IPS DF 6.9 (cell line): ENCODE measurements around the gene ZGPAT.

ENCODE experiments used
- DNase-seq: peaks from one replicate; pipeline ENCODE4 v3.0.0-alpha.2; 2013; ENCODE audit warnings: low read depth, low spot score
- H3K27ac ChIP-seq: one replicate; pipeline ENCODE4 v1.5.1; 2013; ENCODE audit warnings: low read length, control low read depth
- H3K27me3 ChIP-seq: 2 replicates; pipeline ENCODE4 v1.6.1; 2013; ENCODE audit warnings: mild to moderate bottlenecking, low read length; ENCODE audit not compliant: control insufficient read depth, insufficient read depth
- H3K36me3 ChIP-seq: 2 replicates; pipeline ENCODE4 v1.6.1; 2013; ENCODE audit warnings: low read length; ENCODE audit not compliant: control insufficient read depth, insufficient read depth
- H3K4me1 ChIP-seq: 2 replicates; pipeline ENCODE4 v1.6.1; 2013; ENCODE audit warnings: low read length; ENCODE audit not compliant: control insufficient read depth, insufficient read depth
- H3K4me3 ChIP-seq: 2 replicates; pipeline ENCODE4 v1.5.1; 2013; ENCODE audit warnings: mild to moderate bottlenecking, low read length
- H3K9me3 ChIP-seq: 2 replicates; pipeline ENCODE4 v1.6.1; 2013; ENCODE audit warnings: low read length, inconsistent platforms; ENCODE audit not compliant: control insufficient read depth, insufficient read depth
- WGBS: extraction: QIAGEN DNeasy Blood & Tissue Kit; methylation state at CpG from one replicate; pipeline ENCODE4 v1.1.7; 2013; ENCODE audit warnings: mixed read lengths, missing lambda C conversion rate; ENCODE audit not compliant: insufficient read length, insufficient coverage; 5-methylcytosine and 5-hydroxymethylcytosine counted together

Gene ZGPAT

DNA sequence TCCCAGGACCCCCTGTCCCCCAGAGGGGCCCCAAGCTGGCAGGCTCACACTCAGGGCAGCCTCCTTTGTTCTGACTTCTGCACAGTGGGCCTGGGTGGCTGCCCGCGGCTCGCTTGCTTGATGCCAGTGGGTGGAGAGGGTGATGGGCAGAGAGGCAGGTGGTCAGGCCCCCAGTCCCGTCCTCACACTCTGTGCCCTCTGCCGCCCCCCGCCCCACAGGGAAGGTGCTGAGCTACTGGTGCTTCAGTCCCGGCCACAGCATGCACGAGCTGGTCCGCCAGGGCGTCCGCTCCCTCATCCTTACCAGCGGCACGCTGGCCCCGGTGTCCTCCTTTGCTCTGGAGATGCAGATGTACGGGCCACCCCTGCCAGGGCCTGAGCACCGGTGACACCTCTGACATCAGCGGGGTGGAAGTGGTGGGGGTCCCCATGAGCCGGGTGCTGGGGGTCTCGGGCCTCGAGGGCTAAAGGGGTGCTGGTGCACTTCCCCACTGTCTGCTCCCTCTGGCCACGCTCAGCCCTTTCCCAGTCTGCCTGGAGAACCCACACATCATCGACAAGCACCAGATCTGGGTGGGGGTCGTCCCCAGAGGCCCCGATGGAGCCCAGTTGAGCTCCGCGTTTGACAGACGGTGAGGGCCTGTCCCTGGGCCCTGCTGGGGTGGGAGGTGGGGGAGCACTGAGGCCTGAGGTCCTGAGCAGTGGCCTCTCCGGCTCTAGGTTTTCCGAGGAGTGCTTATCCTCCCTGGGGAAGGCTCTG is 20.2 kb upstream of the ZGPAT start:
- H3K9me3 ChIP-seq, result no peaks in the 10 kb centered on the region
- DNase-seq, result no peak
- H3K4me1 ChIP-seq, result peaks cover 2% of the 10 kb centered on the region; the same call in 1 of the 2 replicates
- H3K27ac ChIP-seq, result no peak overlapping the region
- no CpG with 5 or more reads among the region's 29 CpGs for WGBS
- H3K36me3 ChIP-seq, result peaks cover 11% of the 10 kb centered on the region; the same call in 1 of the 2 replicates
- H3K4me3 ChIP-seq, result no peak overlapping the region
- H3K27me3 ChIP-seq, result no peaks in the 10 kb centered on the region

DNA sequence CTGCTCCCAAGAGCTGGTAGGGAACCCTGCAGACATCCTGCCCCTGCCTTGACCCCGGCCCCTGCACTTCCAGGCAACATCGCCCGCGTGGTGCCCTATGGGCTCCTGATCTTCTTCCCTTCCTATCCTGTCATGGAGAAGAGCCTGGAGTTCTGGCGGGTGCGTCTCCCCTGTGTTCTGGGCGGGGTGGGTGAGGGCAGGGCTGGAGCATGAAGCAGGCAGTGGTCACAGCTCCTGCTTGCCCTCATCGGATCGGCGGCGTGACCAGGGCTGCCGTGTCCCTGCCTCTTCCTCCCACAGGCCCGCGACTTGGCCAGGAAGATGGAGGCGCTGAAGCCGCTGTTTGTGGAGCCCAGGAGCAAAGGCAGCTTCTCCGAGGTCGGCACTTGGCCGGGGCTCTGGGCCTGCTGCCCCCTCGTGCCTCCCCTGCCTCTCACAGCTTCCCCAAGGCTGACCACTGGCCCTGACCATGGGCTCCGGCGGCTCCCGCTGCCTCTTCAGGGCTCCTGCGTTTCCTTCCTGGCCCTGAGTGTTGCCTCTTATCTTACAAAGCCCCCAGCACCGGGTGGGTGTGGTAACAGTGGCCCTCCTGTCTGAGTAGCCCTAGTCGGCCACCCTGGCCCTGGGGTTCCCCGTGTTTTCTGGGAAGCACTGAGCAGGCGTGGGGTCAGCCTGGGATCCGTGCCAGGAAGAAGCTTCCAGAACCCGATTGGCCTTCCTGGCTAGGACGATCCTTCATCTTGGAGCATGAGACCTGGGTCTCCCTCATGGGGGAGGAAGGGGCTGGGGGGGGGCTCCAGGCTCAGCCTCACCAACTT is 19.4 kb upstream of the ZGPAT start:
- no CpG with 5 or more reads among the region's 31 CpGs for WGBS
- H3K27ac ChIP-seq, result no peak overlapping the region
- H3K9me3 ChIP-seq, result no peaks in the 10 kb centered on the region
- H3K4me1 ChIP-seq, result peaks cover 2% of the 10 kb centered on the region; the same call in 1 of the 2 replicates
- no peak for DNase-seq
- peaks cover 9% of the 10 kb centered on the region; the same call in 1 of the 2 replicates for H3K36me3 ChIP-seq
- no peak overlapping the region for H3K4me3 ChIP-seq
- H3K27me3 ChIP-seq, result no peaks in the 10 kb centered on the region

GRCh38 chr20:63689046-63690002 is 18.5 kb upstream of the ZGPAT start:
- Histone ChIP-seq H3K27me3 (no peaks in the 10 kb centered on the region), H3K4me3 (no peak overlapping the region), H3K4me1 (peaks cover 2% of the 10 kb centered on the region; the same call in 1 of the 2 replicates), H3K27ac (no peak overlapping the region), H3K9me3 (peaks cover 2% of the 10 kb centered on the region; the same call in 1 of the 2 replicates), H3K36me3 (peaks cover 18% of the 10 kb centered on the region)
- WGBS, result no CpG with 5 or more reads among the region's 44 CpGs
- DNase-seq, result no peak

GRCh38 chr20:63690003-63690897 is 17.6 kb upstream of the ZGPAT start:
- no CpG with 5 or more reads among the region's 40 CpGs for WGBS

DNA sequence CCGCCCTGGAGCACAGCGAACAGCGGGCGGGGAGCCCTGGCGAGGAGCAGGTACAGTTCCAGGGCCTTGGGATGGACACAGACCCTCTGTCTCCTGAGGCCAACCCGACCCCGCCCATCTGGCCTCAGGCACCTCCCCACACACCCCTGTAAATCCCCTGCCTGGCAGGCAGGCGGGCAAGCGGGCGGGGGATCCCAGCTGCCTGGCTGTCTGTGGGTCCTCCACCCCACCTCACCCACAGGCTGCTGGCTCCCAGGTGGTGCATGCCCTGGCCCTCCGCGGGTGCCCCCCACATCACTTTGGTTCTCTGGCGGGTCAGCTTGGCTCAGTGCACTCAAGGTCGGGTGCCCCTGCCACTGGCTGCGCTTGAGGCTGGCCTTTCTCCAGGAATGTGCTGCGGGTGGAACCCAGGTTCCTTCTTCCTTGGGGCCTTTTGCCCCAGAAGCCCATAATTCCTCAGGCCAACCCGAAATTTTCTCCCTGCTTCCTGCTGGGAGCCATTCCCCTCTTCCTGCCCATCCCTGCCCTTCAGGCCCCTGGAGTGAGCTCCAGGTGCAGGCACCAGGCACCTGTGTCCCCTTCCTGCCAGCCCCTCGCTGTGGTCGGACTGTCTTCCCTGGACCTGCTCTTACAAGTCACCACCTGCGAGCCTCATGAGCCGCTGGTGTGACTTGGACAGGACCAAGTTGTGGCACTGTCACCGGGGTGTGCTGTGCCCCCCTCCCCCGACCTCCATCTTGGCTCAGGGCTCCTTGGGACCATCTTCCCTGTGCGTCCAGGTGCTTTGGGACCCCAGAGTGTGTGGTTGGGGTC is 16.7 kb upstream of the ZGPAT start:
- H3K9me3 ChIP-seq, result peaks cover 2% of the 10 kb centered on the region; the same call in 1 of the 2 replicates
- no peak overlapping the region for H3K27ac ChIP-seq
- no CpG with 5 or more reads among the region's 24 CpGs for WGBS
- peaks cover 23% of the 10 kb centered on the region for H3K36me3 ChIP-seq
- DNase-seq, result no peak
- H3K4me3 ChIP-seq, result no peak overlapping the region
- no peaks in the 10 kb centered on the region for H3K4me1 ChIP-seq
- no peaks in the 10 kb centered on the region for H3K27me3 ChIP-seq

More at GRCh38 chr20:63690003-63690897, 17.6 kb upstream of the ZGPAT start:
- DNase-seq, result no peak
- no peak overlapping the region for H3K27ac ChIP-seq
- no peaks in the 10 kb centered on the region for H3K27me3 ChIP-seq
- peaks cover 24% of the 10 kb centered on the region for H3K36me3 ChIP-seq
- H3K9me3 ChIP-seq, result peaks cover 2% of the 10 kb centered on the region; the same call in 1 of the 2 replicates
- H3K4me3 ChIP-seq, result no peak overlapping the region
- H3K4me1 ChIP-seq, result peaks cover 2% of the 10 kb centered on the region; the same call in 1 of the 2 replicates

GRCh38 chr20:63691711-63692435 is 16.0 kb upstream of the ZGPAT start:
- no peaks in the 10 kb centered on the region; the same call in 1 of the 2 replicates for H3K4me1 ChIP-seq
- H3K4me3 ChIP-seq, result no peak overlapping the region
- no CpG with 5 or more reads among the region's 21 CpGs for WGBS
- H3K9me3 ChIP-seq, result peaks cover 2% of the 10 kb centered on the region; the same call in 1 of the 2 replicates
- H3K36me3 ChIP-seq, result peaks cover 23% of the 10 kb centered on the region
- DNase-seq, result no peak
- H3K27me3 ChIP-seq, result no peaks in the 10 kb centered on the region
- H3K27ac ChIP-seq, result no peak overlapping the region

DNA sequence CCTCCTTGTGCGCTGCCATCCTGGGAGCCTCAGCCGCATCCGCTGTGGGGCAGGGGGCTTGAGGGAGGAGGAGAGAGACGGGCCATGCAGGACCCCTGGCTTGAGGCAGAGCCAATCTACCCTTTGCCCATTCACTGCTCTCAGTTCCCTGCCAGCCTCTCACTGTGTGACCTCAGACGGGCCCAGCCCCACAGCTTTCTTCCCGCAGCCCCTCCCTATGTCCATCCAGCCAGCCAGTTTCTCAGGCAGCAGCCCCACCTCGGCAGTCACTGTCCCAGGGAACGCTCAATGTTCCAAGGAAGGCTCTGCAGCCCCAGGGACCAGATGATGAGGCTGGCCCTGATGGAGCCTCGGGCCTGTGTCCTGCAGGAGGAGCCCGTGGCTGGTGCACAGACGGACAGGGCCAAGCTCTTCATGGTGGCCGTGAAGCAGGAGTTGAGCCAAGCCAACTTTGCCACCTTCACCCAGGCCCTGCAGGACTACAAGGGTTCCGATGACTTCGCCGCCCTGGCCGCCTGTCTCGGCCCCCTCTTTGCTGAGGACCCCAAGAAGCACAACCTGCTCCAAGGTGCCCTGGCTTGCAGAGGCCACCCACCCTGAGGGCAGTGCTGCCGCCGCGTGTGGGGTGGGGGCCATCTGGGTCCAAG is 15.3 kb upstream of the ZGPAT start:
- Histone ChIP-seq H3K36me3 (peaks cover 23% of the 10 kb centered on the region), H3K4me3 (no peak overlapping the region), H3K4me1 (no peaks in the 10 kb centered on the region; the same call in 1 of the 2 replicates), H3K27me3 (no peaks in the 10 kb centered on the region), H3K9me3 (peaks cover 2% of the 10 kb centered on the region; the same call in 1 of the 2 replicates), H3K27ac (no peak overlapping the region)
- WGBS, result no CpG with 5 or more reads among the region's 20 CpGs
- no peak for DNase-seq

- Histone ChIP-seq H3K36me3 (peaks cover 23% of the 10 kb centered on the region), H3K27ac (no peak overlapping the region), H3K4me3 (no peak overlapping the region), H3K27me3 (no peaks in the 10 kb centered on the region), H3K9me3 (peaks cover 2% of the 10 kb centered on the region; the same call in 1 of the 2 replicates), H3K4me1 (no peaks in the 10 kb centered on the region; the same call in 1 of the 2 replicates)
- no CpG with 5 or more reads among the region's 10 CpGs for WGBS
- no peak for DNase-seq
Observed at GRCh38 chr20:63693083-63693732, 14.6 kb upstream of the ZGPAT start.
